ENCODE data around the gene NKG7.
A peak's percentile ranks its signal among the peaks of the same experiment; 100 is the strongest.
"Not testable (repeated sequence)": the region's sequence is repeated elsewhere in the genome, so short reads cannot be mapped to it uniquely, and the experiment has no call there.

NKG7 gene

GRCh38 chr19:51415187-51415586, 42.7 kb upstream of the NKG7 start:
- TF ChIP-seq CTCF (conservative IDR thresholded peaks at IDR 0.05; ENCODE audit: low read length), result no peak
- no peak overlapping the region for H3K4me3 ChIP-seq (ENCODE audit: low read length)
- no peak for DNase-seq (ENCODE audit: low read depth)

DNA sequence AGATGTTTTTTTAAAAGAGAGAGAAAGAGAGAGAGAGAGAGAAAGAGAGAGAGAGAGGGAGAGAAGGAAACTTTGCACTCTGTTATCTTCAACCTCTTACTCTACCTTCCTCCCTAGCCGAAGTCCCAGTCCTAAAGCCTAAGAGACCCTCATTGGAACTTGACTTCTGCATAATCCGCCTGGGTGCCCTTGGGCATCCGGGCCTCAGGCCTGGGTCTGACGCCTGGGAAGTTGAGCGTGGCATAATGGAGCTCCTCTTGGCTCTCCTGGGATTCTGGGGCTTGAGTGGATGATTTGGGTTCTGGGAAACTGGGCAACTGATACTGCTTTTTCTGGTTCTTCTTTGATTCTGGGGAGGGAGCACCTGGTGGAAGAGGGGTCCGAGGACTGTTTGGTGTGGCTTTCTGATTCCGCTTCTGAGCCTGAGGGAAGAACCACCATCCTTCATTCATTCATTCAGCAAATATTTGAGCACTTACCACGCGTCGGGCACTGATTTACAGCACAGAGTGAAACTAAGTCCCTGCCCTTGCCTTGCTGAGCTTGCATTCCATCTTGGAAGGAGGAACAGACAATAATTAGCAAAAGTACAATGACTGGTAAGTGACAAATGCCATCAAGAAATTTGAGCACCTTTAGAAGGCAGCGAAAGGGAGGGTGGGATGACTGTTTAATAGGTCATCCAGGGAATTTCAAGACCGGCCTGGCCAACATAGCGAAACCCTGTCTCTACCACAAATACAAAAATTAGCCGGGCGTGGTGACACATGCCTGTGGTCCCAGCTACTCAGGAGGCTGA, 38.7 kb upstream of the NKG7 start:
- TF ChIP-seq CTCF (conservative IDR thresholded peaks at IDR 0.05; ENCODE audit: low read length), result no peak
- no peak for DNase-seq (ENCODE audit: low read depth)
- H3K4me3 ChIP-seq (ENCODE audit: low read length), result no peak overlapping the region

DNA sequence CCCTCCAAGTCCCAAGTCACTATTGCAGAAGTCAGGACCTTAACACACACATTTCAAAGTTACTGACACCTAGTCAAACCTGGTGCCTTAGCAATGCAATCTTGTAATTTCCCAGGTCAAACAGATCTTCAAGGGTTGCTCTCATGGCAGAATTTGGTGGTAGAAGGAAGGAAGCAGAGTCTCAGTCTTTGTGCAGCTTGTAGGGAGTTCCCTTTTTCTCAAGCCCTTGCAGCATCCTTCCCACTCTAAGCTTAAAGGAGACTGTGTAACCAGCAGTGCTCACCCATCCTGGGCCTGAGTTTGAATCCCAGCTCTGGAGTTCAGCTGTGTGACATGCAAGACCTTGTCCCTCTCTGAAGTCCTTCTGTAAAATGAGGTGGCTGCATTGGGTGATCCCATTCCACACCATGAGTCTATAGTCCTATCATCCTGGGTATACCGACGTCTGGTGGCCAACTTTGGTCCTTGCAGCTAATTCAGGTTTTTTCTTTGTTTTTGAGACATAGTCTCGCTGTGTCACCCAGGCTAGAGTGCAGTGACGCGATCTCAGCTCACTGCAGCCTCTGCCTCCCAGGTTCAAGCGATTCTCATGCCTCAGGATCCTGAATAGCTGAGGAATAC, 35.2 kb upstream of the NKG7 start:
- TF ChIP-seq CTCF (conservative IDR thresholded peaks at IDR 0.05; ENCODE audit: low read length), result peak; percentile 54
- H3K4me3 ChIP-seq (ENCODE audit: low read length), result no peak overlapping the region
- peak; percentile 16 for DNase-seq (ENCODE audit: low read depth)

GRCh38 chr19:51402117-51402516, 29.7 kb upstream of the NKG7 start:
- TF ChIP-seq CTCF (conservative IDR thresholded peaks at IDR 0.05; ENCODE audit: low read length), result no peak
- DNase-seq (ENCODE audit: low read depth), result no peak
- no peak overlapping the region for H3K4me3 ChIP-seq (ENCODE audit: low read length)

DNA sequence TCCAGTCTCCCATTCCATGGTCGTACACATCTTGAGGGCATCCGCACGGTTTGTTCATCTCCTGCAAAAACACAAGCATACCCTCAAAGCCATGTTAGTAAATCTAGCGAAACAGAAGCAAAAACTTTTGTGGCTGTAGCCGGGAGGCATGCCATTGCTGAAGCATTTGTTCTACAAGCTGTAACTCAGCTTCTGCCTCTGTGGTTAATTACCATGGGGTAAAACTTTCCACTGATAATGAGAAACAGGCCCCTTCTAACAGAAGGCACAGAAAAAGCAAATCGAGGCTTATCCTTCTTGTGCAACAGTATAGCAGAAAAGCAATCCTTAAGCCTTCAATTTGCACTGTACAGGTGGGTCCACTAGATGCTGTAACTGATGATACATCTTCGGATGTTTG, 27.5 kb upstream of the NKG7 start:
- DNase-seq (ENCODE audit: low read depth), result peak; percentile 22
- H3K4me3 ChIP-seq (ENCODE audit: low read length), result not testable (repeated sequence)

- H3K4me3 ChIP-seq (ENCODE audit: low read length), result no peak overlapping the region
- DNase-seq (ENCODE audit: low read depth), result no peak
- no peak for TF ChIP-seq CTCF (conservative IDR thresholded peaks at IDR 0.05; ENCODE audit: low read length)
These were observed 26.8 kb upstream of the NKG7 start for GRCh38 chr19:51399231-51399630.

DNA sequence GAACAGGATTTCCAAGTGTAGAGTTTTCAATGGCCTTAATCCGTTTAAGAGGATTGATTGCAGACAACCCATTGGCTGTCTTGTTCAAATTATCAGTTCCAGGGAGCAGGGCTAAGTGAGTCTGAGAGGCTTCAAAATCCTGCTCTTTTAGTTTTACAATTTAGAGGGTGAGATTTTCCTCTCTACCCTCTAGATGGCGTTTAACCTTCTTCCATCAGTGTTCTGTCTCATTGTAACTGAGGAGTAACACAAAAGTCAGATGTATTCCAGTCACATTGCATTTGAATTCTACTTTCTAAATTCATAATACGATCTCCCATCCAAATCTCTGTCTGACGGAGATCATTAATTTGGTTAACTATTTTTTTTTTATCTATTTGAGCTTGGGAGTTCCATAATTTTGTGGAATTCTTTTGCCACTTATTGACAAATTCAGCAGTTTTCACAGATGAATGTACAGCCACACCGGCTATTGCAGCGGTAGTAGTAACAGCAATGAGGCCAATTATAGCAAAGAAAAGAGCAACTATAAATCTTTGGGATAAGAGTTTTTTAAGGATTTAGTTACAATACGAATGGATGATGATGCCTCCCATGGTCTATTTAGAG, 25.7 kb upstream of the NKG7 start:
- H3K4me3 ChIP-seq (ENCODE audit: low read length), result no peak overlapping the region
- peak; percentile 71 for TF ChIP-seq CTCF (conservative IDR thresholded peaks at IDR 0.05; ENCODE audit: low read length)
- peak; percentile 36 for DNase-seq (ENCODE audit: low read depth)

DNA sequence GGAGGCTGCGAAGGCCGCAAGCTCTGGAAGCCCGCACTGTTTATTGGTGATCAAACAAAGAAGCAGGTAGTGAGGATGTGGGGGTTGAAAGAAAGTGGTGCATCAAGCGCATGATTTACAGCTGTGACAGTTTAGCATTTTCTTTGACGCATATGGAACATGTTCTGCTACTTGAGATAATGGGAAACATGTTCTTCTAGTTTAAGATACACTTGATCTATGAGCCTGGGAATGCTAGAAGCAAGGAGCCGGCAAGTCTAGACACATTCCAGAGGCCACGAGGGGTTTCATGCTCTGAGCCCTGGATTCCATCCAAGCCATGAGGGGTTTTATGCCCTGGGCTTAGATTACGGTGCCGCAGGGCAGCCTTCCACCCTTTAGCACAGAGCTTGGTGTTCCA, 25.0 kb upstream of the NKG7 start:
- not testable (repeated sequence) for H3K4me3 ChIP-seq (ENCODE audit: low read length)

More for the DNA sequence above, 25.0 kb upstream of the NKG7 start:
- DNase-seq (ENCODE audit: low read depth), result peak; percentile 56
